ENCODE data around the gene C16orf89.

- TF ChIP-seq POU6F1 (CRISPR knock-in tag; IDR thresholded peaks at IDR 0.05; ENCODE audit: borderline replicate concordance, low read depth) (no peak), ARNTL (CRISPR knock-in tag; IDR thresholded peaks at IDR 0.05; ENCODE audit: borderline replicate concordance, low read depth) (no peak), TOX (CRISPR knock-in tag; IDR thresholded peaks at IDR 0.05; ENCODE audit: borderline replicate concordance) (no peak), ZFP30 (CRISPR knock-in tag; IDR thresholded peaks at IDR 0.05) (no peak)
- TF ChIP-seq, protein P1, sequence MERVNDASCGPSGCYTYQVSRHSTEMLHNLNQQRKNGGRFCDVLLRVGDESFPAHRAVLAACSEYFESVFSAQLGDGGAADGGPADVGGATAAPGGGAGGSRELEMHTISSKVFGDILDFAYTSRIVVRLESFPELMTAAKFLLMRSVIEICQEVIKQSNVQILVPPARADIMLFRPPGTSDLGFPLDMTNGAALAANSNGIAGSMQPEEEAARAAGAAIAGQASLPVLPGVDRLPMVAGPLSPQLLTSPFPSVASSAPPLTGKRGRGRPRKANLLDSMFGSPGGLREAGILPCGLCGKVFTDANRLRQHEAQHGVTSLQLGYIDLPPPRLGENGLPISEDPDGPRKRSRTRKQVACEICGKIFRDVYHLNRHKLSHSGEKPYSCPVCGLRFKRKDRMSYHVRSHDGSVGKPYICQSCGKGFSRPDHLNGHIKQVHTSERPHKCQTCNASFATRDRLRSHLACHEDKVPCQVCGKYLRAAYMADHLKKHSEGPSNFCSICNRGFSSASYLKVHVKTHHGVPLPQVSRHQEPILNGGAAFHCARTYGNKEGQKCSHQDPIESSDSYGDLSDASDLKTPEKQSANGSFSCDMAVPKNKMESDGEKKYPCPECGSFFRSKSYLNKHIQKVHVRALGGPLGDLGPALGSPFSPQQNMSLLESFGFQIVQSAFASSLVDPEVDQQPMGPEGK (CRISPR knock-in tag; IDR thresholded peaks at IDR 0.05; ENCODE audit: borderline replicate concordance), result no peak
Observed at GRCh38 chr16:5065326-5065725, 430 bp downstream of the C16orf89 start.
